ENCODE results near the gene PLCB2. TPM values are rescaled to one million over a fixed set of nuclear protein-coding genes. Genes with fewer than 3 reads are reported as not detected.

The PLCB2 gene
- total and polyA plus RNA-seq, 8 donors: 13.5 to 86.4 (median 14.9) TPM

DNA sequence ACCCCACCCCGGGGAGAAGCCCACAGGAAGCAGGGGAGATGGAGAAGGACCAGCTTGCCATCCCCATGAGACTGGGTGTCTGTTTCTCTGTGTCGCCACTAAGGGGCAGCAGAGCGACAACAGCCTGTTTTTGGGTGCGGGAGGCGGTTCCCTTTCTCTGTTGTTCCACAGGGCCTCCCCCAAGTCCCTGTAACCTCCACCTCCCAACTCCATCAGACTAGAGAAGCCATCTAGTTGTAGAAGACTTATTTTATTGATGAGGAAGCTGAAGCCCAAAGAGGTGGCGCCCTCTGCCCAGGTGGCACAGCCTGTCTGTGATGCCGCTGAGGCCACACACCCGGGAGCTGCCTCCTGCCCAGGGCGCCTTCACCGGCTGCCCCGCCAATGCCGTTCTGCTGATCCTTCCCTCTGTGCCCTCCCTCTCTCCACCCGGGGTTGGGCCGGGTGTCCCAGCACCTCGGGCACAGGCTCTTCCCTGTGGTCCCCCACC, 36.9 kb upstream of the PLCB2 start:
- Histone ChIP-seq H3K4me1 (peaks cover 16 to 32% of the 10 kb centered on the region in 2 donors), H3K4me3 (no peak overlapping the region), H3K36me3 (no peaks in the 10 kb centered on the region), H3K27ac (no peak overlapping the region), H3K9me3 (no peaks in the 10 kb centered on the region), H3K27me3 (no peaks in the 10 kb centered on the region)
- ATAC-seq: peak; percentile 30
- DNase-seq: peak in 3 of 4 donors; percentile 53 to 87 (median 73)
- TF ChIP-seq, protein P1, sequence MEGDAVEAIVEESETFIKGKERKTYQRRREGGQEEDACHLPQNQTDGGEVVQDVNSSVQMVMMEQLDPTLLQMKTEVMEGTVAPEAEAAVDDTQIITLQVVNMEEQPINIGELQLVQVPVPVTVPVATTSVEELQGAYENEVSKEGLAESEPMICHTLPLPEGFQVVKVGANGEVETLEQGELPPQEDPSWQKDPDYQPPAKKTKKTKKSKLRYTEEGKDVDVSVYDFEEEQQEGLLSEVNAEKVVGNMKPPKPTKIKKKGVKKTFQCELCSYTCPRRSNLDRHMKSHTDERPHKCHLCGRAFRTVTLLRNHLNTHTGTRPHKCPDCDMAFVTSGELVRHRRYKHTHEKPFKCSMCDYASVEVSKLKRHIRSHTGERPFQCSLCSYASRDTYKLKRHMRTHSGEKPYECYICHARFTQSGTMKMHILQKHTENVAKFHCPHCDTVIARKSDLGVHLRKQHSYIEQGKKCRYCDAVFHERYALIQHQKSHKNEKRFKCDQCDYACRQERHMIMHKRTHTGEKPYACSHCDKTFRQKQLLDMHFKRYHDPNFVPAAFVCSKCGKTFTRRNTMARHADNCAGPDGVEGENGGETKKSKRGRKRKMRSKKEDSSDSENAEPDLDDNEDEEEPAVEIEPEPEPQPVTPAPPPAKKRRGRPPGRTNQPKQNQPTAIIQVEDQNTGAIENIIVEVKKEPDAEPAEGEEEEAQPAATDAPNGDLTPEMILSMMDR (IDR thresholded peaks at IDR 0.05): peak; percentile 60 to 81
- intact Hi-C loops (cut with DNase I): no loop called here

DNA sequence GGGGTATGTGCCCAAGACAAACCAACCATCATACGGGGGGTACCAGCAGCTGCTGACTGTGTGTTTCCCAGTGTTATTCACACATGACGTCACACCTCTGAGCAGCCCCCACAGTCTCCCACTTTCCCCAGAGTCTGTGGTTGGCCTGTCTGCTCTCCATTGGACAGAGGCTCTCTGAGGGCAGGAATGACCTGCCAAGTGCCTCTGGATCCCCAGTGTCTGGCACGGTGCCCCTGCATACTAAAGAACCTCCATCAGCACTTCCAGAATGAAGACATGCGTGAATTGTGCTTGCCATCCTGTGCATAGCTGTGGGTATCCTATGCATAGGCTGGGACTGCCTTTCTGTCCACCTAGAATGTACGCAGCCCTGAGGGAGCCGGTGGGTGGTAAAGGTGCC, 36.5 kb upstream of the PLCB2 start:
- DNase-seq: no peak
- intact Hi-C loops (cut with DNase I): no loop called here

DNA sequence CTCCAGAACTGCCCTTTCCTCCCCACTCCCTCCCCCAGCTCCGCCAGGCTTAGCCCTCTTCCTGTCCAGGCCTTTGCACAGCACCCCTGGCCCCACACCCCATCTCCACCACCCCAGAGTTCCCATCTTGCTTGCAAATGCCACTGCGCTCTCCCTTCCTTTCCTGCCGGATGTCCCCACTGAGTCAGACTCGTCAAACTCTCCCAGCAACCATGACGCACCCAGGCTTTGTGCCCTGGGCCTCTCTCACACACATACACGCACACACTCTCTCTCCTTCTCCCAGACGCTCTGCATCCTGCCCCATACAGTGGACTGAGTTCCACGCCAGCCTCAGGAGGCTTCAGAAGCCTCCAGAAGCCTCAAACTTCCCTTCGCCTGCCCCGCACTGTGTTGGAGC, 35.8 kb upstream of the PLCB2 start:
- H3K4me3 ChIP-seq: no peak overlapping the region
- TF ChIP-seq, protein P1 (IDR thresholded peaks at IDR 0.05): no peak
- DNase-seq (peak in 1 of 4 donors; percentile 34), ATAC-seq (no peak)
- H3K27me3 ChIP-seq: no peaks in the 10 kb centered on the region
- no peaks in the 10 kb centered on the region for H3K9me3 ChIP-seq
- H3K4me1 ChIP-seq: peaks cover 26 to 43% of the 10 kb centered on the region in 2 donors
- H3K36me3 ChIP-seq: no peaks in the 10 kb centered on the region
- peak overlapping the region; percentile 34 to 59 for H3K27ac ChIP-seq
- intact Hi-C loops (cut with DNase I): no loop called here

More for the DNA sequence above, 36.5 kb upstream of the PLCB2 start:
- Histone ChIP-seq H3K4me1 (peaks cover 21 to 36% of the 10 kb centered on the region in 2 donors), H3K36me3 (no peaks in the 10 kb centered on the region), H3K27me3 (no peaks in the 10 kb centered on the region), H3K9me3 (no peaks in the 10 kb centered on the region), H3K4me3 (no peak overlapping the region), H3K27ac (no peak overlapping the region)
- ATAC-seq: no peak
- TF ChIP-seq, protein P1 (IDR thresholded peaks at IDR 0.05): no peak

DNA sequence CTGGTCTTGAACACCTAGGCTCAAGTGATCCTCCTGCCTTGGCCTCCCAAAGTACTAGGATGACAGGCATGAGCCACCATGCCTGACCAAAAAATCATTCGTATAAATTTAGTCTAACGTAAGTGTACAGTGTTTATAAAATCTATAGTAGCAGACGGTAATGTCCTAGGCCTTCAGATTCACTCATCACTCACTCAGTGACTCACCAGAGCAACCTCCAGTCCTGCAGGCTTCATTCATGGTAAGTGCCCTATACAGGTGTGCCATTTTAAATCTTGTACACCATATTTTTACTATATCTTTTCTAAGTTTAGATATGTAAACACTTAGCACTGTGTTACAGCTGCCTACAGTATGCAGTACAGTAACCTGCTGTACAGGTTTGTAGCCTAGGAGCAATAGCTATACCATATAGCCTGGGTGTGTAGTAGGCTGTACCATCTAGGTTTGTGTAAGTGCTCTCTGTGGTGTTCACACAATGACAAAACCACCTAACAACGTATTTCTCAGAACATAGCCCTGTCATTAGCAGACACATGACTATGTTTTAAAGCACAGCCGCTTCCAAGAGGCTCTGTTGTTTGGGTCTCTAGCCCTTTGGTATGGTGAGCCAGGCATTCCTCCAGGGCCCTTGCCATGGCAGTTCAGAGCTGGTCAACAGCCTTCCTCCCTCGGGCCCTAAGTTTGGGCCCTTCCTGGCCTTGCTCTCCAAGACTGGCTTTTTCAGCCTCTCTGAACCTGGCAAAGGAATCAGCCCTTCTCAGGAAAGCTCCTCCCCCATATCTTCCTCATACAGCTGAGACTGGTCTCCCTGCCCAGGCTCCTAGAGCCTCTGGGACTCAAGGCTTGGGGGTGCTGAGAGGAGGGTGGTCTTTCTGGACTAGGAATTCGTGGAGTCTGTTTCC, 34.9 kb upstream of the PLCB2 start:
- ATAC-seq: no peak
- no peaks in the 10 kb centered on the region for H3K9me3 ChIP-seq
- no peaks in the 10 kb centered on the region for H3K27me3 ChIP-seq
- peaks cover 30 to 52% of the 10 kb centered on the region in 2 donors for H3K4me1 ChIP-seq
- no peak overlapping the region for H3K4me3 ChIP-seq
- intact Hi-C loops (cut with DNase I): no loop called here
- H3K36me3 ChIP-seq: no peaks in the 10 kb centered on the region
- TF ChIP-seq, protein P1 (IDR thresholded peaks at IDR 0.05): no peak
- peak overlapping the region in 1 of 2 donors; percentile 34 for H3K27ac ChIP-seq
- peak in 1 of 4 donors; percentile 60 for DNase-seq

DNA sequence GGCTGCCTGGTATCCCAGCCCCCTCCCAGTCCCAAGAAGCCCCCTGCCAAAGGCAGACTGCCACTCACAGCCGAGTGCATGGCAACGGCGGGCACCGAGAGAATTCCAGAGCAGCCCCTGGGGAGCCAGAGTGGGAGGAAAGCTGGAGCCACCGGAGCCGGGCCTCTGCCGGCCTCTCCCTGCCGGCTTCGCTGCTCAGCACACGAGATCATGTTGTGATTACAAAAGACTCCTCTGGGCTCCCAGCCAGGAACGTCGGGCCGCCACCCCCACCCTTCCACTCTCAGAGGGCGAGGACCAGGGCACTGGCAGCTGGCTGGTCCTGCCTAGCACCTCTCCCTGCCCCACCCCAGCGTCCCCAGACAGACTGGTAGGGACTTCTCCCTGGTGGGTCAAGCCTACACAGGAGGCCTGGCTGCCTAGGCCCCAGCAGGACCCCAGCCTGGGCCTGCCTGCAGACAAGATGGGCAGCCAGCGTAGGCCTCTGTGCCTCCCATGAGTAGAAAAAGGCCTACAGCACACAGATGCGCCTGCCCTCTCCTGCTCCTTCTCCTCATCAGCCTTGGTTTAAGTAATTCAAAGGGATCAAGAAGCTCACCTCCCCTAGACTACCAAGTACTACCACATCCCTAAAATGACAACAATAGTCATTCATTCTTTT, 33.1 kb upstream of the PLCB2 start, which contains the start of gene CCDC9B:
Gene CCDC9B (minus strand): TSS at position 200 of the 661 bp plus-strand sequence. CDS start 120 bp downstream, at position 80.
- intact Hi-C loops (cut with DNase I): no loop called here
- H3K36me3 ChIP-seq: peaks cover 0 to 7% of the 10 kb centered on the region in 2 donors
- peak; percentile 84 for ATAC-seq
- no peaks in the 10 kb centered on the region for H3K9me3 ChIP-seq
- TF ChIP-seq, protein P1 (IDR thresholded peaks at IDR 0.05): no peak
- H3K4me1 ChIP-seq: peaks cover 30 to 70% of the 10 kb centered on the region in 2 donors
- peak within 1 kb of the TSS; percentile 89 to 96 for H3K27ac ChIP-seq
- H3K27me3 ChIP-seq: no peaks in the 10 kb centered on the region
- peak; percentile 78 to 93 (median 92) for DNase-seq
- peak within 1 kb of the TSS; percentile 36 to 51 for H3K4me3 ChIP-seq

Data from left lung (tissue), 10 donors.